HEK293 (cell line): Measurements from ENCODE around the gene ATE1.

Experiments used
- CTCF ChIP-seq: fragments of 450-650 bp; formaldehyde crosslinking; IDR thresholded peaks from 2 replicates; pipeline ENCODE4 v1.5.1; 2016; ENCODE audit warnings: missing biosample characterization, missing genetic modification characterization
- SETDB1 ChIP-seq: IDR thresholded peaks from one replicate; pipeline ENCODE4 v1.6.1; 2017; ENCODE audit warnings: mild to moderate bottlenecking, low read length, moderate library complexity, mixed read lengths; ENCODE audit not compliant: insufficient read length
- ZBTB8A ChIP-seq: fragments of 450-650 bp; formaldehyde crosslinking; IDR thresholded peaks from 2 replicates; pipeline ENCODE4 v1.5.1; 2016; ENCODE audit warnings: missing biosample characterization, missing genetic modification characterization
- ZNF140 ChIP-seq: fragments of 450-650 bp; formaldehyde crosslinking; IDR thresholded peaks from 2 replicates; pipeline ENCODE4 v1.5.1; 2016; ENCODE audit warnings: missing biosample characterization, missing genetic modification characterization
- ZNF274 ChIP-seq, 2 experiments: fragments of 200-500 bp in 1 of 2; fragments of 450-650 bp in 1 of 2; sonication (Bioruptor generic) in 1 of 2; formaldehyde crosslinking in 1 of 2; IDR thresholded peaks; 2 replicates each; pipeline versions ENCODE4 v1.5.1 to v1.6.1; 2014 to 2016; ENCODE audit warnings: borderline replicate concordance in 1 of 2, inconsistent platforms in 1 of 2, low read length in 1 of 2, missing biosample characterization in 1 of 2, missing genetic modification characterization in 1 of 2
- TF ChIP-seq, protein P1 (sequence below): fragments of 450-650 bp; formaldehyde crosslinking; IDR thresholded peaks from 2 replicates; pipeline ENCODE4 v1.5.0; 2017; ENCODE audit warnings: missing biosample characterization, missing genetic modification characterization, borderline replicate concordance
- TF ChIP-seq, protein P2 (sequence below): fragments of 450-650 bp; formaldehyde crosslinking; IDR thresholded peaks from 2 replicates; pipeline ENCODE4 v1.5.1; 2016; ENCODE audit warnings: missing biosample characterization, missing genetic modification characterization

GRCh38 chr10:121708728-121709674 is 218.8 kb downstream of the ATE1 start:
- TF ChIP-seq CTCF (tag by site-specific recombination) (no peak), ZNF140 (tag by site-specific recombination) (no peak), SETDB1 (no peak), ZNF274 (IDR thresholded peaks at IDR 0.05; ENCODE audit: low read length) (no peak), ZNF274 (tag by site-specific recombination; IDR thresholded peaks at IDR 0.05; ENCODE audit: borderline replicate concordance) (no peak), ZBTB8A (tag by site-specific recombination) (no peak)
- TF ChIP-seq, protein P1, sequence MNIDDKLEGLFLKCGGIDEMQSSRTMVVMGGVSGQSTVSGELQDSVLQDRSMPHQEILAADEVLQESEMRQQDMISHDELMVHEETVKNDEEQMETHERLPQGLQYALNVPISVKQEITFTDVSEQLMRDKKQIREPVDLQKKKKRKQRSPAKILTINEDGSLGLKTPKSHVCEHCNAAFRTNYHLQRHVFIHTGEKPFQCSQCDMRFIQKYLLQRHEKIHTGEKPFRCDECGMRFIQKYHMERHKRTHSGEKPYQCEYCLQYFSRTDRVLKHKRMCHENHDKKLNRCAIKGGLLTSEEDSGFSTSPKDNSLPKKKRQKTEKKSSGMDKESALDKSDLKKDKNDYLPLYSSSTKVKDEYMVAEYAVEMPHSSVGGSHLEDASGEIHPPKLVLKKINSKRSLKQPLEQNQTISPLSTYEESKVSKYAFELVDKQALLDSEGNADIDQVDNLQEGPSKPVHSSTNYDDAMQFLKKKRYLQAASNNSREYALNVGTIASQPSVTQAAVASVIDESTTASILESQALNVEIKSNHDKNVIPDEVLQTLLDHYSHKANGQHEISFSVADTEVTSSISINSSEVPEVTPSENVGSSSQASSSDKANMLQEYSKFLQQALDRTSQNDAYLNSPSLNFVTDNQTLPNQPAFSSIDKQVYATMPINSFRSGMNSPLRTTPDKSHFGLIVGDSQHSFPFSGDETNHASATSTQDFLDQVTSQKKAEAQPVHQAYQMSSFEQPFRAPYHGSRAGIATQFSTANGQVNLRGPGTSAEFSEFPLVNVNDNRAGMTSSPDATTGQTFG (tag by site-specific recombination), result no peak
- TF ChIP-seq, protein P2, sequence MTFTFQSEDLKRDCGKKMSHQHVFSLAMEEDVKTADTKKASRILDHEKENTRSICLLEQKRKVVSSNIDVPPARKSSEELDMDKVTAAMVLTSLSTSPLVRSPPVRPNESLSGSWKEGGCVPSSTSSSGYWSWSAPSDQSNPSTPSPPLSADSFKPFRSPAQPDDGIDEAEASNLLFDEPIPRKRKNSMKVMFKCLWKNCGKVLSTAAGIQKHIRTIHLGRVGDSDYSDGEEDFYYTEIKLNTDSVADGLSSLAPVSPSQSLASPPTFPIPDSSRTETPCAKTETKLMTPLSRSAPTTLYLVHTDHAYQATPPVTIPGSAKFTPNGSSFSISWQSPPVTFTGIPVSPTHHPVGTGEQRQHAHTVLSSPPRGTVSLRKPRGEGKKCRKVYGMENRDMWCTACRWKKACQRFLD, result no peak
